ENCODE measurements around the gene CTAG1B. TPM values are rescaled to one million over a fixed set of nuclear protein-coding genes. Genes with fewer than 3 reads are reported as not detected.
"Not testable (repeated sequence)": the region's sequence is repeated elsewhere in the genome, so short reads cannot be mapped to it uniquely, and the experiment has no call there.

CTAG1B gene
- total RNA-seq, 1 donor from 2014 or later = not detected

DNA sequence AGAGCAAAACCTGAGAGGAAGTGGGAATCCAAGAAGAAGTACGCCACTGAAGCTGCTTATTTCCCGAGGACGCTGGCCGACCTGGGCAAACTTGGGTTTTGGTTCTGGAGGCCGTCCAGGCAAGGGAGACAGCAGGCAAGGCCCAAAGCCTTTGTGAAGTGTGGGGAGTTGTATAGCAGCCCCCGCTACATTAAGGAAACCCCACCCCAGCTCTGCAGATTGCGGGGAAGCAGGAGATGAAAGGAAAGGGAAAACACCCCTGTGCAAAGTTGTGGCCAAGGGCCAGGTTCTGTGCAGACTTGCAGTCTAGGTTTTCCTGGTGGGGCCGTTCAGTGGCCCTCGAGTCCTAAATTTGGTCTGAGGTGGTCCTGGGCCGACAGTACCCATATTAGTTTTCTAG, 46.0 kb downstream of the CTAG1B start:
- not testable (repeated sequence) for H3K27ac Mint-ChIP-seq (ENCODE audit: unreplicated experiment); DNase-seq (ENCODE audit: extremely low spot score, unreplicated experiment)

DNA sequence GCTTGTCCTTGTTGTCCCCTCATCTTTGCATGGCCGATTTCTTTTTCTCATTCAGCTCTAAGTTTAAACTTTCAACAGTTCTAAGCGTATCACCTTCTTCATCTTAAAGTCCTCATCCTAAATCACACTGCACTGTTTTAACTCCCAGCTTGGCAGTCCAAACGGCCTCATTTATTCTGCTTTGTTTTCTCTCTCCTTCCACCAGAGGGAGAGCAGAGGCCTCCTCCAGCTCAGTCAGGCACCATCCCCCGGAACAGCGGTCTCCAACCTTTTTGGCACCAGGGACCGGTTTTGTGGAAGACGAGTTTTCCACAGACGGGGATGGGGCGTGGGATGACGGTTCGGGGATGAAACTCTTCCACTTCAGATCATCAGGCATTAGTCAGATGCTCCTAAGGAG, 48.7 kb downstream of the CTAG1B start:
- not testable (repeated sequence) for DNase-seq (ENCODE audit: extremely low spot score, unreplicated experiment); H3K4me3 Mint-ChIP-seq (ENCODE audit: unreplicated experiment); H3K27me3 Mint-ChIP-seq (ENCODE audit: unreplicated experiment); H3K9me3 Mint-ChIP-seq (ENCODE audit: unreplicated experiment); H3K4me1 Mint-ChIP-seq (ENCODE audit: unreplicated experiment); H3K36me3 Mint-ChIP-seq (ENCODE audit: unreplicated experiment); H3K27ac Mint-ChIP-seq (ENCODE audit: unreplicated experiment)

More for the DNA sequence above, 46.0 kb downstream of the CTAG1B start:
- not testable (repeated sequence) for H3K4me1 Mint-ChIP-seq (ENCODE audit: unreplicated experiment); H3K36me3 Mint-ChIP-seq (ENCODE audit: unreplicated experiment); H3K4me3 Mint-ChIP-seq (ENCODE audit: unreplicated experiment); H3K27me3 Mint-ChIP-seq (ENCODE audit: unreplicated experiment); H3K9me3 Mint-ChIP-seq (ENCODE audit: unreplicated experiment)

Other genes with a start within 250 kb of the CTAG1B start
- gene FLNA, start 244.6 kb downstream of the CTAG1B start, total RNA-seq = 2,024 and 2,203 TPM in 2 replicates
- 68.9 and 73.1 TPM in 2 replicates for gene EMD, start 240.0 kb downstream of the CTAG1B start, total RNA-seq
- 2,857 and 2,892 TPM in 2 replicates for gene RPL10, start 220.9 kb downstream of the CTAG1B start, total RNA-seq
- gene DNASE1L1, start 210.0 kb downstream of the CTAG1B start, total RNA-seq = 27.9 and 28.1 TPM in 2 replicates
- 46.2 and 47.3 TPM in 2 replicates for gene TAFAZZIN, start 207.7 kb downstream of the CTAG1B start, total RNA-seq
- gene ATP6AP1, start 190.6 kb downstream of the CTAG1B start, total RNA-seq = 144 and 153 TPM in 2 replicates
- 135 and 152 TPM in 2 replicates for gene GDI1, start 182.1 kb downstream of the CTAG1B start, total RNA-seq
- 92.2 and 92.8 TPM in 2 replicates for gene FAM50A, start 175.1 kb downstream of the CTAG1B start, total RNA-seq
- gene PLXNA3, start 161.0 kb downstream of the CTAG1B start, total RNA-seq = 107 and 108 TPM in 2 replicates
- 15.6 and 19.6 TPM in 2 replicates for gene LAGE3, start 140.0 kb downstream of the CTAG1B start, total RNA-seq
- 17.4 and 18.5 TPM in 2 replicates for gene UBL4A, start 132.7 kb downstream of the CTAG1B start, total RNA-seq
- gene SLC10A3, start 128.7 kb downstream of the CTAG1B start, total RNA-seq = 20.6 and 22.4 TPM in 2 replicates
- gene FAM3A, start 103.0 kb downstream of the CTAG1B start, total RNA-seq = 38.2 and 40.4 TPM in 2 replicates
- 103 and 108 TPM in 2 replicates for gene G6PD, start 72.4 kb downstream of the CTAG1B start, total RNA-seq
- 23.6 and 25.0 TPM in 2 replicates for gene IKBKG, start 71.7 kb downstream of the CTAG1B start, total RNA-seq
- gene CTAG1A, start 34.1 kb downstream of the CTAG1B start, total RNA-seq = not detected in 2 replicates
- gene CTAG2, start 34.3 kb upstream of the CTAG1B start, total RNA-seq = not detected in 2 replicates
- 0.78 and 1.1 TPM in 2 replicates for gene GAB3, start 131.8 kb upstream of the CTAG1B start, total RNA-seq
- 37.5 and 39.9 TPM in 2 replicates for gene DKC1, start 143.6 kb upstream of the CTAG1B start, total RNA-seq
- gene MPP1, start 186.2 kb upstream of the CTAG1B start, total RNA-seq = 10.6 and 11.2 TPM in 2 replicates
- gene SMIM9, start 215.4 kb upstream of the CTAG1B start, total RNA-seq = not detected in 2 replicates

Measured in osteocyte (in vitro differentiated cells).